Measurements from ENCODE around the gene MYLIP.

The MYLIP gene

GRCh38 chr6:16128759-16129622 lies at the start of gene MYLIP:
TSS of gene MYLIP (plus strand) at chr6:16129086. CDS start at chr6:16129323, 237 bp downstream.
- Histone ChIP-seq H3K4me3 (ENCODE audit: low read depth in 1 of 5, low read length in 5 of 5) (peak within 1 kb of the TSS; percentile 96 to 99 (median 98)), H3K27me3 (ENCODE audit: control insufficient read depth in 5 of 5, insufficient read depth in 4 of 5, low read length in 5 of 5) (no peaks in the 10 kb centered on the region), H3K4me1 (ENCODE audit: control insufficient read depth in 5 of 5, insufficient read depth in 5 of 5, low read length in 5 of 5) (peaks cover 3 to 47% (median 42%) of the 10 kb centered on the region in 5 donors), H3K9ac (ENCODE audit: low read length in 5 of 5) (peak within 1 kb of the TSS; percentile 70 to 97 (median 95)), H3K36me3 (ENCODE audit: control insufficient read depth in 5 of 5, insufficient read depth in 5 of 5, low read length in 5 of 5) (peaks cover 0 to 5% (median 4%) of the 10 kb centered on the region in 5 donors), H3K9me3 (ENCODE audit: control insufficient read depth in 5 of 5, low read length in 5 of 5) (no peaks in the 10 kb centered on the region), H3K27ac (ENCODE audit: low read depth, low read length) (peak within 1 kb of the TSS; percentile 91)

DNA sequence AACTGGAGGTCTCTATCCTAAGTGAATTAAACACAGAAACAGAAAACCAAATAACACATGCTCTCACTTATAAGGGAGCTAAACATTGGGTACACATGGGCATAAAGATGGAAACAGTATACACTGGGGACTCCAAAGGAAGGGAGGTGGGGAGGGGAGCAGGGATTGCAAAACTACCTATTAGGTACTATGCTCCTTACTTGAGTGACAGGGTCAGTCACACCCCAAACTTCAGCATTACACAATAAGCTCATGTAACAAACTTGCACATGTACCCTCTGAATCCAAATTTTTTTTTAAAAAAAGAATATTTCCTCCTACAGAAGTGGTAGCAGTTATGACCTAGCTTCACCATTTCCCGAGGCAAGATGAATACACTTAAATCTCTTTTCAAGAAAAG lies 49.5 kb upstream of the MYLIP start:
- H3K4me3 ChIP-seq (ENCODE audit: low read depth in 1 of 5, low read length in 5 of 5) = no peak overlapping the region
- H3K36me3 ChIP-seq (ENCODE audit: control insufficient read depth in 5 of 5, insufficient read depth in 5 of 5, low read length in 5 of 5) = no peaks in the 10 kb centered on the region
- H3K27me3 ChIP-seq (ENCODE audit: control insufficient read depth in 5 of 5, insufficient read depth in 4 of 5, low read length in 5 of 5) = no peaks in the 10 kb centered on the region
- no peak overlapping the region for H3K9ac ChIP-seq (ENCODE audit: low read length in 5 of 5)
- H3K27ac ChIP-seq (ENCODE audit: low read depth, low read length) = peak overlapping the region; percentile 47
- H3K9me3 ChIP-seq (ENCODE audit: control insufficient read depth in 5 of 5, low read length in 5 of 5) = no peaks in the 10 kb centered on the region
- peaks cover 0 to 25% (median 5%) of the 10 kb centered on the region in 5 donors for H3K4me1 ChIP-seq (ENCODE audit: control insufficient read depth in 5 of 5, insufficient read depth in 5 of 5, low read length in 5 of 5)

DNA sequence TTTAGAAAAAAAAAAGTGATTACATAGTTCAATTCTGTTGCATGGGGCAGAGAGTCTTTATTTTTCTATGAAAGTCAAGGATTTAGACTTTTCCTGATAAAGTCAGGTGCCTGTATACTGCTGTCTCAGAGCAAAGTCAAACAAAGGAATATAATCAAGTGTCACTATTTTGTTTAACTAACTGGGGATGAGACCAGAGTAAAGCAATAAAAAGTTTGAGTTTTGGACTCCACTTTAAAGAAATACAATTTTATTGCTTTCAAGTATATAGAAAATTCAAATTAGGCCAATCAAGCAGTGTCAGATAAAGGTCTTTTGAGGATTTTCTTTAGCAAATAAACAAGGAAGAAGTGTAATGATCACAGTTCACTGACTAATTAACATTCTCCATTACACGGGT lies 48.7 kb upstream of the MYLIP start:
- Histone ChIP-seq H3K4me3 (ENCODE audit: low read depth in 1 of 5, low read length in 5 of 5) (no peak overlapping the region), H3K27ac (ENCODE audit: low read depth, low read length) (peak overlapping the region; percentile 47), H3K9me3 (ENCODE audit: control insufficient read depth in 5 of 5, low read length in 5 of 5) (no peaks in the 10 kb centered on the region), H3K9ac (ENCODE audit: low read length in 5 of 5) (no peak overlapping the region), H3K4me1 (ENCODE audit: control insufficient read depth in 5 of 5, insufficient read depth in 5 of 5, low read length in 5 of 5) (peaks cover 0 to 25% (median 5%) of the 10 kb centered on the region in 5 donors), H3K27me3 (ENCODE audit: control insufficient read depth in 5 of 5, insufficient read depth in 4 of 5, low read length in 5 of 5) (no peaks in the 10 kb centered on the region), H3K36me3 (ENCODE audit: control insufficient read depth in 5 of 5, insufficient read depth in 5 of 5, low read length in 5 of 5) (no peaks in the 10 kb centered on the region)

- Histone ChIP-seq H3K36me3 (ENCODE audit: control insufficient read depth in 5 of 5, insufficient read depth in 5 of 5, low read length in 5 of 5) (no peaks in the 10 kb centered on the region), H3K9ac (ENCODE audit: low read length in 5 of 5) (no peak overlapping the region), H3K27ac (ENCODE audit: low read depth, low read length) (no peak overlapping the region), H3K27me3 (ENCODE audit: control insufficient read depth in 5 of 5, insufficient read depth in 4 of 5, low read length in 5 of 5) (no peaks in the 10 kb centered on the region), H3K9me3 (ENCODE audit: control insufficient read depth in 5 of 5, low read length in 5 of 5) (no peaks in the 10 kb centered on the region), H3K4me3 (ENCODE audit: low read depth in 1 of 5, low read length in 5 of 5) (no peak overlapping the region), H3K4me1 (ENCODE audit: control insufficient read depth in 5 of 5, insufficient read depth in 5 of 5, low read length in 5 of 5) (peaks cover 0 to 25% (median 5%) of the 10 kb centered on the region in 5 donors)
These were observed 47.6 kb upstream of the MYLIP start for GRCh38 chr6:16081326-16081725.

DNA sequence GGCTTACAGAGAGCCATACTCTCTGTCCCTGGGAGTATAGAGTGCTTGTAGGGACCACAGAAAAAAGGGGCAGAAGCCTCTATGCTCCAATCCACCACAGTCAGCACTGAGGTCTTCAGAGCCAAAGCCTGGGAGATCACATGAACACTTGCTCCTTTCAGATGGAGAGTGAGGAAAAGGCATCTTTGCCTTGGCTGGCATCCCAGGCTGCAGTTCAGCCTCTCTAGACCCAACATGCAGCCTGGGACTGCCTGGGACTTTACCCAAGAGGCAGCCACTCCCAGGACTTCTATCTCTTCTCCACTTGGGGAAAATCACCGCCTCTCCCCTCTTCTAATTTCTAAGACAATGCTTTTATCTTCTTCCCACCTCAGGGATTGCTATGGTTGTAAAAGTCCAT lies 46.5 kb upstream of the MYLIP start:
- no peak overlapping the region for H3K27ac ChIP-seq (ENCODE audit: low read depth, low read length)

DNA sequence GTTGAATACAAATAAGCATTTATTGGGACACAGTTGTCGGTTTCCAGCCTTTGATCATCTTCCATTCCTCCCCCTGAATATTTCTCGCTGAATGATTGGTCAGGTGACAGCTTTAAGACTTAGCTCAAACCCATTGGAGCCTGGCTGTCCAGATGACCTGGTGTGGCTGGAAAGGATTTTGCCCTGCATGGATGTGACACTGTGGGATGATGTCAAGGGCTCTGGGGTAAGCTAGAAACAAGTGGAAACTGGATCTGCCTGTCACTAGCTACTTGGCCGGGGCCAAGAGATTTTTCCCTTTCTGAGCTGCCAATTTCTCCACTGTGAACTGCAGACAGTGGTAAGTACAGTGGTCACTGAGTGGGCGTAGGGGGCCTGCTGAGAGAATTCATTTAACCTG lies 41.9 kb upstream of the MYLIP start:
- H3K27ac ChIP-seq (ENCODE audit: low read depth, low read length) = no peak overlapping the region
- no peak overlapping the region for H3K4me3 ChIP-seq (ENCODE audit: low read depth in 1 of 5, low read length in 5 of 5)
- no peaks in the 10 kb centered on the region for H3K36me3 ChIP-seq (ENCODE audit: control insufficient read depth in 5 of 5, insufficient read depth in 5 of 5, low read length in 5 of 5)
- H3K27me3 ChIP-seq (ENCODE audit: control insufficient read depth in 5 of 5, insufficient read depth in 4 of 5, low read length in 5 of 5) = no peaks in the 10 kb centered on the region
- H3K4me1 ChIP-seq (ENCODE audit: control insufficient read depth in 5 of 5, insufficient read depth in 5 of 5, low read length in 5 of 5) = peaks cover 0 to 14% (median 5%) of the 10 kb centered on the region in 5 donors
- no peaks in the 10 kb centered on the region for H3K9me3 ChIP-seq (ENCODE audit: control insufficient read depth in 5 of 5, low read length in 5 of 5)
- H3K9ac ChIP-seq (ENCODE audit: low read length in 5 of 5) = no peak overlapping the region

More for the DNA sequence above, 46.5 kb upstream of the MYLIP start:
- Histone ChIP-seq H3K4me3 (ENCODE audit: low read depth in 1 of 5, low read length in 5 of 5) (no peak overlapping the region), H3K4me1 (ENCODE audit: control insufficient read depth in 5 of 5, insufficient read depth in 5 of 5, low read length in 5 of 5) (peaks cover 0 to 25% (median 5%) of the 10 kb centered on the region in 5 donors), H3K27me3 (ENCODE audit: control insufficient read depth in 5 of 5, insufficient read depth in 4 of 5, low read length in 5 of 5) (no peaks in the 10 kb centered on the region), H3K9me3 (ENCODE audit: control insufficient read depth in 5 of 5, low read length in 5 of 5) (no peaks in the 10 kb centered on the region), H3K9ac (ENCODE audit: low read length in 5 of 5) (no peak overlapping the region), H3K36me3 (ENCODE audit: control insufficient read depth in 5 of 5, insufficient read depth in 5 of 5, low read length in 5 of 5) (no peaks in the 10 kb centered on the region)

- H3K9me3 ChIP-seq (ENCODE audit: control insufficient read depth in 5 of 5, low read length in 5 of 5) = no peaks in the 10 kb centered on the region
- no peaks in the 10 kb centered on the region for H3K27me3 ChIP-seq (ENCODE audit: control insufficient read depth in 5 of 5, insufficient read depth in 4 of 5, low read length in 5 of 5)
- H3K27ac ChIP-seq (ENCODE audit: low read depth, low read length) = no peak overlapping the region
- no peaks in the 10 kb centered on the region for H3K36me3 ChIP-seq (ENCODE audit: control insufficient read depth in 5 of 5, insufficient read depth in 5 of 5, low read length in 5 of 5)
- no peak overlapping the region for H3K4me3 ChIP-seq (ENCODE audit: low read depth in 1 of 5, low read length in 5 of 5)
- H3K4me1 ChIP-seq (ENCODE audit: control insufficient read depth in 5 of 5, insufficient read depth in 5 of 5, low read length in 5 of 5) = peaks cover 0 to 10% (median 5%) of the 10 kb centered on the region in 5 donors
- no peak overlapping the region for H3K9ac ChIP-seq (ENCODE audit: low read length in 5 of 5)
These were observed 41.5 kb upstream of the MYLIP start for GRCh38 chr6:16087386-16087785.

- H3K4me3 ChIP-seq (ENCODE audit: low read depth in 1 of 5, low read length in 5 of 5) = no peak overlapping the region
- H3K36me3 ChIP-seq (ENCODE audit: control insufficient read depth in 5 of 5, insufficient read depth in 5 of 5, low read length in 5 of 5) = no peaks in the 10 kb centered on the region
- no peak overlapping the region for H3K9ac ChIP-seq (ENCODE audit: low read length in 5 of 5)
- peaks cover 0 to 9% (median 4%) of the 10 kb centered on the region in 5 donors for H3K4me1 ChIP-seq (ENCODE audit: control insufficient read depth in 5 of 5, insufficient read depth in 5 of 5, low read length in 5 of 5)
- no peak overlapping the region for H3K27ac ChIP-seq (ENCODE audit: low read depth, low read length)
- no peaks in the 10 kb centered on the region for H3K27me3 ChIP-seq (ENCODE audit: control insufficient read depth in 5 of 5, insufficient read depth in 4 of 5, low read length in 5 of 5)
- no peaks in the 10 kb centered on the region for H3K9me3 ChIP-seq (ENCODE audit: control insufficient read depth in 5 of 5, low read length in 5 of 5)
These were observed 40.5 kb upstream of the MYLIP start for GRCh38 chr6:16088409-16088808.

DNA sequence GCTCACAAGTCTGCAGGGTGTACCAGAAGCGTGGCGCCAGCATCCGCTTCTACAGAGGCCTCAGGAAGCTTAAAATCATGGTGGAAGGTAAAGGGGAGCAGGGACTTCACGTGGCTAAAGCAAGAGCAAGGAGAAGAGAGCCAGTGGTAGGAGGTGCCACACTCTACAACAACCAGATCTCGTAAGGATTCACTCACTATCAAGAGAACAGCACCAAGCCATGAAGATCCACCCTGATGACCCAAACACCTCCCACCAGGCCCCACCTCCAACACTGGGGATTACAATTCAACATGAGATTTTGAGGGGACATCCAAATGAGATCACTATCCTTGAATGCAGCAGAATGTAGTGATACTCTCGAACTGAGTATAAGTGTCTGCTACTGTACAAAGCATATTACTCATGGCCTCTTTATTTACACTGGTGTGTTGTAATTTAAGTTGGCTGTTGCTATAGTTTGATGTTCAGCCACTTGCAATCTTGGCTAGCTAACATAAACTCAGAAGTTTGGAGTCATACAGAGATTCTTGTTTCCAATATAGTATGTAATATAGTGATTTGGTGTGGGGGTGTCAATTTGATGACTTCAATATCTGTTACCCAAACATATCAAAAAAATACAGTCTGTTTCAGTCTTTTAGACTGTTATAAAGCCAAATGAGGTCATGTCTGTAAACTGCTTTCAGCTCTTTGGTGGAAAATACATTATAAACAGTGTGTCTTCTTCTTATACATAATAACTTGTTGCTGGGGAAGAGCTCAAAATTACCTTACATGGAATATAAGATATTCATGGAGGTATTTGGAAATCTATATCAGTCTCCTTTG lies 39.4 kb upstream of the MYLIP start:
- H3K27ac ChIP-seq (ENCODE audit: low read depth, low read length) = no peak overlapping the region
- H3K9ac ChIP-seq (ENCODE audit: low read length in 5 of 5) = no peak overlapping the region
- H3K4me3 ChIP-seq (ENCODE audit: low read depth in 1 of 5, low read length in 5 of 5) = no peak overlapping the region
- peaks cover 0 to 9% (median 4%) of the 10 kb centered on the region in 5 donors for H3K4me1 ChIP-seq (ENCODE audit: control insufficient read depth in 5 of 5, insufficient read depth in 5 of 5, low read length in 5 of 5)
- H3K27me3 ChIP-seq (ENCODE audit: control insufficient read depth in 5 of 5, insufficient read depth in 4 of 5, low read length in 5 of 5) = no peaks in the 10 kb centered on the region
- H3K36me3 ChIP-seq (ENCODE audit: control insufficient read depth in 5 of 5, insufficient read depth in 5 of 5, low read length in 5 of 5) = no peaks in the 10 kb centered on the region
- H3K9me3 ChIP-seq (ENCODE audit: control insufficient read depth in 5 of 5, low read length in 5 of 5) = no peaks in the 10 kb centered on the region

DNA sequence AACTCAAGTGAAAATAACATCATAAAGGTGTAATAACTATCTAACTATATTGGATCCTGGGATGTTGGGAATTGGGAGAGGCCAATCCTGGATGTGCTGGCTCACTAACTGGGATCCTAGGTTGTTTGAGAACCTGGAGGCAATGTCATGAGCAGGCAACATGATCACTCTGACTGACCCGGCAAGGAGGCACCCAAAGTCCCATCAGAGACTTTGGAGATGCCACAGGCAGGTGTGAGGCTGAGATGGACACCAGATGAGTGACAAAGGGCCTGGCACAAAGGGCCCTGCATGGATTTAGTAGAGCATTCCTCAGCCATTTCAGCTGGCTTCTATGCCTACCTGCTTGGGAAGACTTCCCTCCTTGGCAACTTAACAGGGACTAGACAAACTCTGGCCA lies 38.4 kb upstream of the MYLIP start:
- Histone ChIP-seq H3K36me3 (ENCODE audit: control insufficient read depth in 5 of 5, insufficient read depth in 5 of 5, low read length in 5 of 5) (no peaks in the 10 kb centered on the region), H3K27me3 (ENCODE audit: control insufficient read depth in 5 of 5, insufficient read depth in 4 of 5, low read length in 5 of 5) (no peaks in the 10 kb centered on the region), H3K9me3 (ENCODE audit: control insufficient read depth in 5 of 5, low read length in 5 of 5) (no peaks in the 10 kb centered on the region), H3K4me1 (ENCODE audit: control insufficient read depth in 5 of 5, insufficient read depth in 5 of 5, low read length in 5 of 5) (peaks cover 0 to 9% (median 4%) of the 10 kb centered on the region in 5 donors), H3K4me3 (ENCODE audit: low read depth in 1 of 5, low read length in 5 of 5) (no peak overlapping the region), H3K9ac (ENCODE audit: low read length in 5 of 5) (no peak overlapping the region), H3K27ac (ENCODE audit: low read depth, low read length) (no peak overlapping the region)

Measured in subcutaneous abdominal adipose tissue (tissue), 5 donors.